Activated CD8-positive, alpha-beta T cell treated with anti-CD3 and anti-CD28 coated beads for 36 hours (primary cell): ENCODE measurements around the gene PIP4K2B. TPM values are rescaled to one million over a fixed set of nuclear protein-coding genes. Genes with fewer than 3 reads are reported as not detected.

Experiments used
- ATAC-seq: fragments of 200-7000 bp; cut with Tn5 transposase; one replicate; pipeline ENCODE4 v1.10.0; 2021; ENCODE audit warnings: mild to moderate bottlenecking, moderate library complexity
- CTCF ChIA-PET: fragments of 350-600 bp; sonication (Branson Sonifier 250); formaldehyde crosslinking; loops from one replicate; lab custom pipeline; 2021; ENCODE audit warnings: antibody characterized with exemption; lab: Charles Lee
- POLR2A ChIA-PET: fragments of 350-600 bp; sonication (Branson Sonifier 250); formaldehyde crosslinking; loops from one replicate; lab custom pipeline; 2021; ENCODE audit warnings: antibody characterized with exemption; lab: Charles Lee
- DNase-seq: peaks from one replicate; pipeline ENCODE4 v3.0.0-alpha.2; 2020
- H3K27ac Mint-ChIP-seq: one replicate; pipeline ENCODE4 v1.8.0; 2021; ENCODE audit warnings: mild to moderate bottlenecking, mixed read lengths
- H3K27me3 Mint-ChIP-seq: one replicate; pipeline ENCODE4 v1.8.0; 2021; ENCODE audit warnings: mixed read lengths
- H3K36me3 Mint-ChIP-seq: one replicate; pipeline ENCODE4 v1.8.0; 2021; ENCODE audit warnings: low read depth, mixed read lengths
- H3K4me1 Mint-ChIP-seq: one replicate; pipeline ENCODE4 v1.8.0; 2021; ENCODE audit warnings: low read depth, mixed read lengths
- H3K4me3 Mint-ChIP-seq: one replicate; pipeline ENCODE4 v1.8.0; 2021; ENCODE audit warnings: mild to moderate bottlenecking, moderate library complexity, mixed read lengths
- H3K9me3 Mint-ChIP-seq: one replicate; pipeline ENCODE4 v1.8.0; 2021; ENCODE audit warnings: mixed read lengths
- CTCF ChIP-seq: fragments of 200-600 bp; IDR thresholded peaks from one replicate; pipeline ENCODE4 v1.8.0; 2022; ENCODE audit warnings: antibody characterized with exemption, mild to moderate bottlenecking
- intact Hi-C: fragments of 100-400 bp; cut with micrococcal nuclease; formaldehyde crosslinking; loops from one replicate; pipeline ENCODE4 v1.10.0; 2022
- total RNA-seq, 2 experiments: library from RNA; stranded (reverse); gene quantifications; one replicate each; pipeline ENCODE4 v1.2.3, GENCODE V29; 2021

Gene PIP4K2B
- total RNA-seq, 2 experiments from 2014 or later: 30.9 to 33.2 TPM

- POLR2A ChIA-PET: interaction anchor here (1.3 to 2.3 kb wide), 5 partner anchors 9 to 39 kb away, joined by 4 to 9 read pairs (median 4); partner anchors contain the start of genes MLLT6 and PSMB3
- Mint-ChIP-seq H3K4me1 (peaks cover 15% of the 10 kb centered on the region), H3K27ac (no peak overlapping the region), H3K9me3 (no peaks in the 10 kb centered on the region), H3K27me3 (peaks cover 26% of the 10 kb centered on the region), H3K4me3 (no peak overlapping the region), H3K36me3 (no peaks in the 10 kb centered on the region)
- intact Hi-C loops: no loop called here
- CTCF ChIA-PET: interaction anchor here (5.3 kb wide), 1 partner anchor 8 kb away, joined by 42 read pairs; no protein-coding TSS in a partner anchor
- TF ChIP-seq CTCF: no peak
- no peak for ATAC-seq
- no peak for DNase-seq
These were observed 55.7 kb downstream of the PIP4K2B start for GRCh38 chr17:38743556-38744171.

GRCh38 chr17:38742411-38743308 is 56.7 kb downstream of the PIP4K2B start:
- no peak for TF ChIP-seq CTCF

DNA sequence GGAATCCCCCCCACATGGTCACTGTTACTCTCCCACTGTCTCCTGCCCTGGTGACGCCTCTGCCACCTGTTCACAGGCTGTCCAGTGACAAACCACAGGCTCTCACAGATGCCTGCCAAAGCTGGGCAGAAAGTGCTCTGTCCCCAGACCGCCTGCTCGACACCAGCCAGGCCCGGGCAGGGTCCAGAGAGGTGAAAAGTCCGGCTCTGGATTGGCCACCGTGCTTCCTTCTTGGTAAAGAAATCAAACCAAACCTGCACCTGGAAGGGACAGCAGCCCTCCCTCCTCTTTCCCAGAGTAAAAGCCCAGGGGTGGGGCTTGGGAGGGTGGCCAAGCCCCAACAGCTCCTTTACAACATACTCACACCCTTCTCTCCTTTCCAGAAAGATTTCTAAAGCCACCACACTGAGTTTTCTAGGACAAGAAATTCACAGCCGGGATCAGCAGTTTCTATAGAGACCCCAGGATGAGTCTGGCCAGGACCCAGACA is 57.4 kb downstream of the PIP4K2B start:
- ATAC-seq (no peak), DNase-seq (no peak)
- Mint-ChIP-seq H3K36me3 (no peaks in the 10 kb centered on the region), H3K4me3 (no peak overlapping the region), H3K27me3 (peaks cover 22% of the 10 kb centered on the region), H3K4me1 (peaks cover 13% of the 10 kb centered on the region), H3K27ac (no peak overlapping the region), H3K9me3 (no peaks in the 10 kb centered on the region)
- ChIA-PET CTCF (interaction anchor here (1.0 kb wide), 1 partner anchor 11 kb away, joined by 4 read pairs; no protein-coding TSS in a partner anchor), POLR2A (interaction anchor here (1.7 to 2.3 kb wide), 3 partner anchors 11 to 37 kb away, joined by 5 to 9 read pairs (median 5); partner anchors contain the start of gene MLLT6)
- TF ChIP-seq CTCF: no peak
- intact Hi-C loops: no loop called here

More at GRCh38 chr17:38742411-38743308, 56.7 kb downstream of the PIP4K2B start:
- POLR2A ChIA-PET: interaction anchor here (0.7 to 2.3 kb wide), 6 partner anchors 10 to 38 kb away, joined by 3 to 9 read pairs (median 4); partner anchors contain the start of genes MLLT6 and PSMB3
- no peak overlapping the region for H3K27ac Mint-ChIP-seq
- no peaks in the 10 kb centered on the region for H3K9me3 Mint-ChIP-seq
- H3K36me3 Mint-ChIP-seq: no peaks in the 10 kb centered on the region
- peaks cover 13% of the 10 kb centered on the region for H3K4me1 Mint-ChIP-seq
- intact Hi-C loops: no loop called here
- CTCF ChIA-PET: interaction anchor here (1.0 to 5.3 kb wide), 2 partner anchors 7 to 12 kb away, joined by 4 to 42 read pairs; no protein-coding TSS in a partner anchor
- H3K4me3 Mint-ChIP-seq: no peak overlapping the region
- peak; percentile 35 for DNase-seq
- ATAC-seq: peak; percentile 73
- peaks cover 22% of the 10 kb centered on the region for H3K27me3 Mint-ChIP-seq

DNA sequence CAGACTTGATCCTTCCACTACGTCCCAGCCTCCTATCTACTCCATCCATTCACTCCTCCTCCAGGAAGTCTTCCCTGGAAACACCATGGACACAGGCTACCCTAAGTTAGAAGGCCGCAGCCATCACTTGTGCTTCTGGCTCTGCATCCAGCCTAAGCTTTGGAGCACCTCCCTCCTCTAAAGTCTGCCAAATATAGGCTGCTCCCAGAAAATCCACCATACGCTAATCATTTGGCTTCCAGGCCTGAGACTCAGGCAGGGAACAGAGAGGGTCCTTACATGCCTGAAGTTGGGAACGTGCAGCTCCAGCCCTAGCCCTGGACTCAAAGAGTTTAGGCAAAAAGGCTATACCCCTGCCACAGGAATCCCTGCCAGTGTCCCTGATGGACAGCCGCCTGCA is 57.9 kb downstream of the PIP4K2B start:
- no peak for TF ChIP-seq CTCF
- H3K4me1 Mint-ChIP-seq: peaks cover 9% of the 10 kb centered on the region
- POLR2A ChIA-PET: interaction anchor here (1.7 to 2.0 kb wide), 2 partner anchors 11 to 13 kb away, joined by 5 read pairs; no protein-coding TSS in a partner anchor
- DNase-seq (no peak), ATAC-seq (no peak)
- intact Hi-C loops: no loop called here
- no peak overlapping the region for H3K27ac Mint-ChIP-seq
- H3K9me3 Mint-ChIP-seq: no peaks in the 10 kb centered on the region
- H3K27me3 Mint-ChIP-seq: peaks cover 17% of the 10 kb centered on the region
- no peaks in the 10 kb centered on the region for H3K36me3 Mint-ChIP-seq
- H3K4me3 Mint-ChIP-seq: no peak overlapping the region
- CTCF ChIA-PET: interaction anchor here (1.0 kb wide), 1 partner anchor 11 kb away, joined by 4 read pairs; no protein-coding TSS in a partner anchor
